ELR (cell line): ENCODE results near the gene TSPAN11.

ENCODE experiments used
- DNase-seq: peaks from one replicate; pipeline ENCODE4 v3.0.0-alpha.2; 2015; ENCODE audit warnings: low read depth

The TSPAN11 gene

GRCh38 chr12:30911207-30911606, 15.3 kb upstream of the TSPAN11 start:
- no peak for DNase-seq

- no peak for DNase-seq
Observed at GRCh38 chr12:30913323-30913722, 13.2 kb upstream of the TSPAN11 start.

GRCh38 chr12:30914986-30915591, 11.5 kb upstream of the TSPAN11 start:
- no peak for DNase-seq

GRCh38 chr12:30923057-30923456, 3.5 kb upstream of the TSPAN11 start:
- DNase-seq = no peak

- no peak for DNase-seq
Observed at GRCh38 chr12:30925607-30926242, 823 bp upstream of the TSPAN11 start.

- DNase-seq = no peak
Observed at GRCh38 chr12:30927222-30927611, 669 bp downstream of the TSPAN11 start.

GRCh38 chr12:30928356-30929244, 2.1 kb downstream of the TSPAN11 start:
- DNase-seq = no peak

GRCh38 chr12:30930238-30930637, 3.7 kb downstream of the TSPAN11 start:
- DNase-seq = no peak

- no peak for DNase-seq
Observed at GRCh38 chr12:30930641-30931040, 4.1 kb downstream of the TSPAN11 start.

- DNase-seq = no peak
Observed at GRCh38 chr12:30932881-30933280, 6.3 kb downstream of the TSPAN11 start.

GRCh38 chr12:30934811-30935210, 8.3 kb downstream of the TSPAN11 start:
- no peak for DNase-seq

GRCh38 chr12:30936036-30936435, 9.5 kb downstream of the TSPAN11 start:
- DNase-seq = no peak

- no peak for DNase-seq
Observed at GRCh38 chr12:30939234-30939633, 12.7 kb downstream of the TSPAN11 start.

GRCh38 chr12:30942486-30942885, 15.9 kb downstream of the TSPAN11 start:
- no peak for DNase-seq

- no peak for DNase-seq
Observed at GRCh38 chr12:30942936-30943335, 16.4 kb downstream of the TSPAN11 start.

GRCh38 chr12:30945443-30946164, 19.1 kb downstream of the TSPAN11 start:
- no peak for DNase-seq

GRCh38 chr12:30952015-30952414, 25.5 kb downstream of the TSPAN11 start:
- DNase-seq = no peak

GRCh38 chr12:30953257-30953656, 26.7 kb downstream of the TSPAN11 start:
- no peak for DNase-seq

GRCh38 chr12:30953951-30954751, 27.6 kb downstream of the TSPAN11 start:
- no peak for DNase-seq

- no peak for DNase-seq
Observed at GRCh38 chr12:30955214-30955613, 28.7 kb downstream of the TSPAN11 start.

GRCh38 chr12:30959110-30959710, 32.7 kb downstream of the TSPAN11 start:
- no peak for DNase-seq
